ENCODE data around the gene CELSR1. TPM values are rescaled to one million over a fixed set of nuclear protein-coding genes. Genes with fewer than 3 reads are reported as not detected.

CELSR1 gene
- total and polyA plus RNA-seq, 7 donors = 0.23 to 5.0 (median 0.82) TPM

- peak overlapping the region in 1 of 4 donors; percentile 39 for H3K27ac ChIP-seq
- intact Hi-C loops (cut with DNase I) = no loop called here
- 35 to 54% methylated on average over 14 of the region's 14 CpGs for WGBS, 2 donors
These were observed 44.3 kb upstream of the CELSR1 start for GRCh38 chr22:46581538-46582244.

GRCh38 chr22:46580940-46581537 lies 43.6 kb upstream of the CELSR1 start:
- Histone ChIP-seq H3K27me3 (no peaks in the 10 kb centered on the region), H3K4me3 (no peak overlapping the region), H3K36me3 (no peaks in the 10 kb centered on the region), H3K27ac (no peak overlapping the region), H3K4me1 (peaks cover 0 to 44% (median 37%) of the 10 kb centered on the region in 4 donors), H3K9me3 (no peaks in the 10 kb centered on the region)
- DNase-seq = peak; percentile 40
- intact Hi-C loops (cut with DNase I) = no loop called here
- TF ChIP-seq POLR2AphosphoS5 (IDR thresholded peaks at IDR 0.05) (no peak), POLR2A (IDR thresholded peaks at IDR 0.05) (no peak), CTCF (IDR thresholded peaks at IDR 0.05) (no peak), EP300 (IDR thresholded peaks at IDR 0.05) (no peak)
- 34 to 64% methylated on average over 13 of the region's 13 CpGs for WGBS, 2 donors

More at GRCh38 chr22:46581538-46582244, 44.3 kb upstream of the CELSR1 start:
- H3K9me3 ChIP-seq = no peaks in the 10 kb centered on the region
- TF ChIP-seq POLR2A (IDR thresholded peaks at IDR 0.05) (no peak), EP300 (IDR thresholded peaks at IDR 0.05) (no peak), POLR2AphosphoS5 (IDR thresholded peaks at IDR 0.05) (no peak), CTCF (IDR thresholded peaks at IDR 0.05) (no peak)
- peaks cover 0 to 39% (median 34%) of the 10 kb centered on the region in 4 donors for H3K4me1 ChIP-seq
- no peak overlapping the region for H3K4me3 ChIP-seq
- H3K36me3 ChIP-seq = no peaks in the 10 kb centered on the region
- H3K27me3 ChIP-seq = no peaks in the 10 kb centered on the region
- peak; percentile 64 for DNase-seq

- intact Hi-C loops (cut with DNase I) = no loop called here
- H3K27me3 ChIP-seq = no peaks in the 10 kb centered on the region
- peaks cover 0 to 43% (median 35%) of the 10 kb centered on the region in 4 donors for H3K4me1 ChIP-seq
- DNase-seq = peak; percentile 56
- WGBS, 2 donors = 59 to 85% methylated on average over 14 of the region's 14 CpGs
- no peaks in the 10 kb centered on the region for H3K9me3 ChIP-seq
- H3K27ac ChIP-seq = peak overlapping the region in 3 of 4 donors; percentile 65 to 72 (median 70)
- no peaks in the 10 kb centered on the region for H3K36me3 ChIP-seq
- no peak overlapping the region for H3K4me3 ChIP-seq
- TF ChIP-seq POLR2AphosphoS5 (IDR thresholded peaks at IDR 0.05) = no peak
- no peak for TF ChIP-seq CTCF (IDR thresholded peaks at IDR 0.05)
- no peak for TF ChIP-seq EP300 (IDR thresholded peaks at IDR 0.05)
- TF ChIP-seq POLR2A (IDR thresholded peaks at IDR 0.05) = no peak
These were observed 42.5 kb upstream of the CELSR1 start for GRCh38 chr22:46579751-46580449.

- peak overlapping the region; percentile 41 to 72 (median 68) for H3K27ac ChIP-seq
- peak overlapping the region in 2 of 4 donors; percentile 71 to 82 for H3K4me3 ChIP-seq
- intact Hi-C loops (cut with DNase I) = no loop called here
- no peak for TF ChIP-seq EP300 (IDR thresholded peaks at IDR 0.05)
- TF ChIP-seq CTCF (IDR thresholded peaks at IDR 0.05) = no peak
- no peak for TF ChIP-seq POLR2AphosphoS5 (IDR thresholded peaks at IDR 0.05)
- TF ChIP-seq POLR2A (IDR thresholded peaks at IDR 0.05) = no peak
- H3K36me3 ChIP-seq = no peaks in the 10 kb centered on the region
- peak; percentile 81 for DNase-seq
- no peaks in the 10 kb centered on the region for H3K9me3 ChIP-seq
- 20 to 55% methylated on average over 15 of the region's 15 CpGs for WGBS, 2 donors
- peaks cover 0 to 36% (median 27%) of the 10 kb centered on the region in 4 donors for H3K4me1 ChIP-seq
- H3K27me3 ChIP-seq = no peaks in the 10 kb centered on the region
These were observed 41.6 kb upstream of the CELSR1 start for GRCh38 chr22:46578824-46579561.

All from sigmoid colon (tissue), 7 donors.